Stimulated activated CD8-positive, alpha-beta memory T cell treated with anti-CD3 and anti-CD28 coated beads, Interleukin-12 subunit alpha, Interleukin-12 subunit beta, amount 100 ng/mL, for 24 hours (primary cell): ENCODE results near the gene C2orf69.

ENCODE experiments used
- DNase-seq: peaks from one replicate; pipeline ENCODE4 v3.0.0-alpha.2; 2020; ENCODE audit errors: extremely low read depth

C2orf69 gene

DNA sequence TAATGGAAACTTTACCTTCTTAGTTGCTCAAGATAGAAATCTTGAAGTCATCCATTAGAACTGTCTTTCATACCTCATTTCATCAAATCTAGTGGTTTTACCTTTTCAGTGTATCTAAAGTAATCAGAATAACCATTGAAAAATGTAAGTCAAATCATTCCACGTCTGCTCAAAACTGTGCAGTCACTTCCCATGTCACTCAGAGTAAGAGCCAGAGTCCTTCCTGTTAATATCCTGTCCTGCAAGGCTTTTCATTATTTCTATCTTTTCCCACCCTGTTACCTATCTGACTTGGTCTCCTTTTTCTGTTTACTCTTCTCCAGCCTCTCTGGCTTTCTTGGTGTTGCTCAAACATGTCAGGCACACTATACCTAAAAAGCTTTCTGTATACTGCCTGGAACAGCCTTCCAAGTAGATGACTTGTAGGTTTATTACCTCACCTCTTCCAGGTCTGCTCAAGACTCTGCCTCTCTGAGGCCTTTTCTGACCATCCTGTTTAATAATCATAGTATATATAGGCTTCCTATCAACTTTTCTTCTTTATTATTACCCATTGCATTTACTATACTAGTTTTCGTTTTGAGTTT, 3.4 kb downstream of the C2orf69 start:
- no peak for DNase-seq

DNA sequence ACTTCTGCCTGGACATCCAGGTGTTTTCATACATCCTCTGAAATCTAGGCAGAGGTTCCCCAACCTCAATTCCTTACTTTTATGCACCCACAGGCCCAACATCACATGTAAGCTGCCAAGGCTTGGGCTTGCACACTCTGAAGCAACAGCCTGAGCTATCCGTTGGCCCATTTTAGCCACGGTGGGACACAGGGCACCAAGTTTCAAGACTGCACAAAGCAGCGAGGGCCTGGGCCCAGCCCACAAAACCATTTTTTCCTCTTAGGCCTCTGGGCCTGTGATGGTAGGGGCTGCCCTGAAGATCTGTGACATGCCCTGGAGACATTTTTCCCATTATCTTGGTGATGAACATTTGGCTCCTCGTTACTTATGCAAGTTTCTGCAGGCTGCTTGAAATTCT, 5.9 kb downstream of the C2orf69 start:
- DNase-seq: no peak

DNA sequence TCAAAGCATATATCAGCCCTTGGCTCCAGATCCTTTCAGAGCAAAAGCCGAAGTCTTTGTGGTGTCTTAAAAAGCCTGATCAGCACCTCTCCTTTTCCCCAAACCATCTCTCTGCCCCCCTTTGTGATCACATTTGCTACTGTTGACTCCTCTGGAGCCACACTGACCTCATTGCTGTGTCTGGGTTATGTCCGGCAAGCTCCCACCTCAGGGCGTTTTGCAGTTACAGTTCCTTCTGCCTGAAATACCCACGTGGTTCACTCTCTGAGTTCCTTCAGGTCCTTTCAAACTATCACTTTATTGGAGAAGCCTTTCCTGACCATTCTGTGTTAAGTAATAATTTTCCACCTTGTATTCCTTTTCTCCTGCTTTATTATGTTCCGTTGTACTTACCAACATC, 11.8 kb downstream of the C2orf69 start:
- DNase-seq: no peak

DNA sequence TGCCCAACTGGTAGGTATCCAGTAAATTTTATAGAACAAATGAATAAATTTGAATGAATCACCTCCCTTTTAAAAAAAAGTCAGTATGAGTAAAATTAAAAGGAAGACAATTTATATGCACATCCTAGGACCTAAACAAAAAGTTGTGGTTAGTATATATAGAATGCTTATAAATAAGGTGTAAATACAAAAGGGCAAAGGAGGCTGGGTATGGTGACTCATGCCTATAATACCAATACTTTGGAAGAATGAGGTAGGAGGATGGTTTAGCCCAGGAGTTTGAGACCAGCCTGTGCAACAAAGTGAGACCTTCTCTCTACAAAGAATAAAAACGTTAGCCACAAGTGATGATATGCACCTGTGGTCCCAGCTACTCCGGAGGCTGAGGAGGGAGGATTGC, 12.8 kb downstream of the C2orf69 start:
- DNase-seq: no peak

DNA sequence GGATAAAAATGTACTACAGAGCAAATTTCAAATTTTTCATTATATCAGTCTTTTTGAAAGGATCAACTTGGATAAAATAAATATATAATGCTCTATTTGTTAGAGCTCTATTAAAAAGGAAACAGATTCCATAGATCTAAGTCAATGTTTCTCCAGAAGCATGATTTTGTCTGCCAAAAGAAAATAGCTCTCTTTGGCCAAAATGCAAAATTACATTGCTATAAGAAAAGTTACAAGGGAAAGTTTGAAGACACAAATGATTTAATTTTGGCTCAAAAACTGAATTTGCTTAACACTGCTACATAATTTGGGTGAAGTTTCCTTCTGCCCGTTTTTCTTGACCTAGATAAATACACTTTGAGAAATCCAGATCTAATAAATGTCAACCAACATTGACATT, 15.7 kb downstream of the C2orf69 start:
- no peak for DNase-seq

DNA sequence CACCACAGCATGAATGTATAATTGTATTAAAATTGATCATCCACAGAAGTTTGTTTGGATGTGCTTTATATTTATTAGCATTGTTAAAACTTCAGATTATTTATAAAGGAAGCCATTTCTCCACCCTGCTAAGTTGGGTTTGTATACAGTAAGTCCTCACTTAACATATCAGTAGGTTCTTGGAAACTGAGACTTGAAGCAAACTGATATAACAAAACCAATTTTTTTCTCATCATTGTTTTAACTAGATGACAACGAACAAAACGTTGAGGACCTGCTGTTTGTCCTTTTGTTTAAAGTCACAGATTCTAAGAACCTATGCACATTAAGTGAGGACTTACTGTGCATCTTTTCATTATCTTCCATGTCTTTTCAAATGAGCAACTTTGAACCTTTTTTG, 17.1 kb downstream of the C2orf69 start:
- no peak for DNase-seq

DNA sequence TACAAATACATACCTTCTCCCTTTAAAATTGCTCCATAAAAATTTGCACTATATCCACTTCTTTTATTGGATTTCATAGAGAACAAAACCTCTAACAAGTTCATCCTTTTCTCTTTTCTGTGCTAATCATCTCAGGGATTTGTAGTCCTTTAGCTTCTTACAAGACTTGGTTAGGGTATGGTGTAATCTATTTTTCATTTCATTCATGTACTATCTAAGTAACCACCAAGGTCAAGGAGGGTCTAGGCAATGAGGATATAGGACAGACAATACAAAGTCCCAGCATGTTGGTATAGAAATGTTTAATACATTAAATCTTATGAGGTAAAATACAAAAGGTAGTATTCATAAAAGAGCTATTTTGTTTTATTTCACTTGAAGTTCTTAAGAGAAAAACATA, 17.5 kb downstream of the C2orf69 start:
- no peak for DNase-seq

DNA sequence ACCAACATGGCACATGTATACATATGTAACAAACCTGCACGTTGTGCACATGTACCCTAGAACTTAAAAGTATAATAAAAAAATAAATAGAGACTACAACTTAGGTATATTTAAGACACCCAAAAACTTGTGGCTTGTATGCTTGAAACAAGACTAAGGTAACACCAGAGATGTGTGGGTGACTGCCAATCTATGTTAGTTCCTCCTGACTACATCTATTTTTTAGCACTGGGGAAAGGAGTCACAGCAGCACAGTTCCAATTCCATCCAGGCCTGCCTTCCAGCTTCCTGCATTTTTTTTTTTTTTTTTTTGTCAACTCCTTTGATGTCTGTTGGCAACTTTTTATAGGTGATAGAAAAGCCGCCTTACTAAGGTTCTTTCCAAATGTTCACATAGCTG, 18.2 kb downstream of the C2orf69 start:
- no peak for DNase-seq

DNA sequence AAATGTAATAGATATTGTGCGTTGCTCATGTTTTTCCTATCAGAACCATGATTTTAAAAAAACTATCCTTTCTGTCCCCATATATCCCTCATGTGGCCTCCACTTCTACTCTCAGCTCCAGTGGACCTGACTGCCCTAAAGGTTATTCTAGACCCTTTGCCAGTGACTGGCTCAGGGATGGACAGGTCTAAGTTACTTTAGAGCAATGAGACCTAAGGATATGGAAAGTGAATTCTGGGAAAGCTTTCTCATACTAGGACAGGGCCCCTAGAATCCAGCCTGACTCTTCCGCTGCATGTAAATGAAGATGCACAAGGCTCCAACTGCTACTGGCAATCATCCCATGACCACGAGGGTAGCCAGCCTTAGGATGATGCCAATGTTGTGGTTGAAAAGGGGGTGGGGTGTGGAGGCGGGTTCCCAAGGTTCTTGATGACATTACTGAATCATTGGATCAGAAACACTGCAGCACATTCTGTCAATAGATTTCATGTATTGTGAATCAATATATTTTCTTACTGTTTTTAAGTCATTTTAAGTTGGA, 21.3 kb downstream of the C2orf69 start:
- no peak for DNase-seq

DNA sequence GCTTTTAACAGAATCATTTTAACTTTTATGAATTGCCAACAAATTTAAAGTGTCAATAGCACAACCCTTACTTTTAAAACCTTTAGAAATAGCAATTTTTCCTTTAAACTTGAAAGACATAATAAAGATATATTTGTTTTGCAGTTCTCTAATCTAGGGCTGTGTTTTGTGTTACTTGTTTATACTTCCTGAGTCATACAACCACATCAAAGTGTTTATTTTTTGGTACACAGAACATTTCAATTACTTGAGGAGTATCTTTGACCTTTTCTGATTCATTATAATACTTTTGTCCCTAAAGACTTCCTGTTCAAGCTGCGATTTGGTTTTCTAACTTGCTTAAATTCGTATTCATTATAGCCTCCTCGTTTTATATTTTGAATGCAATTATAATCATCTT, 22.4 kb downstream of the C2orf69 start:
- DNase-seq: no peak

DNA sequence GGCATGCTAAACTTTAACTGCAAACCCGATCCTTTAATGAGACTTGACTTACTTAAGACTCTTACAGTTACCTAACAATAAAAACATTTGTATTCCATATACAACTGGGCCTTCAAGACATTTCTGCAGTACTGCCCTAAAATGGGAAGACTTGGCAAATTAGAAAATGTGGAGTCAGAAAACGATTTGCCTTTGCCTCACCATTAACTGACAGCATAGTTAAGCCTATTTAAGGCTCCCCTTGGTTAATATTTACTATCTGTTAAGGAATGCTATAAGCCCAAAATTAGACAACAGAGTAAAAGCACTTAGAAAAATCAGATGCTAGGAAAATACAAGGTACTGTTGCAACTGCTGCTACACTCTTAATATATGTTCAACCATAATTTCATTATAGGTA, 25.5 kb downstream of the C2orf69 start:
- no peak for DNase-seq

DNA sequence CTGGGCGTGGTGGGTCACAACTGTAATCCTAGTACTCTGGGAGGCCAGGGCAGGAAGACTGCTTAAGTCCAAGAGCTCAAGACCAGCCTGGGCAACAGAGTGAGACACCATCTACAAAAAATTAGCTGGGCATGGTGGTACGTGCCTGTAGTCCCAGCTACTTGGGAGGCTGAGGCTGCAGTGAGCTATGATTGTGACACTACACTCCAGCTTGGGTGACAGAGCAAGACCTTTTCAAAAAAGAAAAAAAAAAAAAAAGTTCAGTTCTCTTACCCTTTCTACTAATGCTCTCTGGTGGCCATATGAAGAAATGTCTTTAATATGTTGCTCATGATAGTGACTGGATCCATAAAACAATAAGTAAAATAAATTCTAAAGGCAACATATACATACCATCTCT, 29.3 kb downstream of the C2orf69 start:
- DNase-seq: no peak

DNA sequence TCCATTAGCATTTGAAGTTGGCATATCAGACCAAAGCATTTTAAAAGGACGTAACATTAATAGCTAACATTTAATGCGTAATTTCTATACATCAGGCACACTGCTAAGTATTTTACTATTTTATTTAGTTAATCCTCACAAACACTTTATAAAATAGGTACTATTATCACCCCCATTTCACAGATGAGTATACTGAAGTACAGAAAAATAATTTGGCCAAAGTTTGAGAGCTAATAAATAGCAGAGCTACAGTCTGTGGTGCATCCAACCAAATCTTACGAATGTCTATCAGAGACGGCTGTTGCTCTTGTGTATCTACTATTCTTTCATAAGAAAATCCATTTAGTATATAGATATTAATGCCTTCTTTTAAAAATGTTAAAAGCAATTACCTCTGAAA, 32.3 kb downstream of the C2orf69 start:
- DNase-seq: no peak

DNA sequence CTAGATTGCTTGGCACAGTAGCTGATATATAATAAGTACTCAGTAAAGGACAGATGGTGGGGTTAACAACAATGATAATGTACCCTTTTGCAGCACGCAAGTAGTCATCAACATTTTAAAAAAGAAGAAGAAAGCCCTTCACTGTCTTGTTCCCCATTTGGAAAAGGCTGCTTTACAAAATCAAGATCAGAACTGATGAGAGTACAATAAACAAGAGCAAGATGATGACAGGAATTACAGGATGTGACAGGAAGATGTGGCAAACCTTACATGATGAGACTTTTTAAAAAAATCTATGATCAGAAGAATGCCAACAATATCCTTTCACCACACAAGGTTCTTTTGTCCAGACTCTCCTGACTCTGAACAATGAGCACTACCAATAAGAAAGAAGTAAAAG, 35.1 kb downstream of the C2orf69 start:
- DNase-seq: no peak

DNA sequence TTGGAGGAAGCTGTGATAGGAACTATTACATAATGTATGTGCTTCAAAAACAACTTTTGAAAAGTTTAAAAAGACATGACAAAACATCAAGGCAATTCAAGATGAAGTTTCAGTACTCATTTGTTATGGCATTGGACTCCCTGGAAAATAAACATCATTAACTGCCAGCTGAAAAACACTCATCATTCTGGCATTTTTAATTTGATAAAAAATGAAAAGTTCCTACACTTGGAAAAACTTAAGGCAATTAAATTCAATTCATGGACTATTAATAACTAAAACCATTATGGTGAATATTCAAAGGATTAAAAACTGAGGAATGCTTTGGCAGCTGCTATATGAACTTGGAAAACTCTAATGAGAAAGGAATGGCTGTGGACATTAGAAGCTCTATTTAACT, 35.7 kb downstream of the C2orf69 start:
- DNase-seq: no peak

DNA sequence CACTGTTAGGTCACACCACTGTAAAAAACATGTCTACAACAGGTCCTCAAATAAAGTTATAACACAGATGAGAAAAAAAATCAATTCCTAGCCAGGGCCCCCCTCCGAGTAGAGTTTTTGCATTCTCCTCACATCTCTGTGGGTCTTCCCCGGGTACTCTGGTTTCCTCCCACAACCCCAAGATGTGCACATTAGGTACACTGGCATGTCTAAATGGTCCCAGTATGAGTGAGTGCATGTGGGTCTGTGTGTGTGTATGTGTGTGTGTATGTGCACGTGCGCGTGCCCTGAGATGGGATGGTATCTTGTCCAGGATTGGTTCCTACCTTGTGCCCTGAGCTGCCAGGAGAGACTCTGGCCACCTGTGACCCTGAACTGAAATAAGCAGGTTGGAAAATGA, 39.3 kb downstream of the C2orf69 start:
- DNase-seq: no peak

DNA sequence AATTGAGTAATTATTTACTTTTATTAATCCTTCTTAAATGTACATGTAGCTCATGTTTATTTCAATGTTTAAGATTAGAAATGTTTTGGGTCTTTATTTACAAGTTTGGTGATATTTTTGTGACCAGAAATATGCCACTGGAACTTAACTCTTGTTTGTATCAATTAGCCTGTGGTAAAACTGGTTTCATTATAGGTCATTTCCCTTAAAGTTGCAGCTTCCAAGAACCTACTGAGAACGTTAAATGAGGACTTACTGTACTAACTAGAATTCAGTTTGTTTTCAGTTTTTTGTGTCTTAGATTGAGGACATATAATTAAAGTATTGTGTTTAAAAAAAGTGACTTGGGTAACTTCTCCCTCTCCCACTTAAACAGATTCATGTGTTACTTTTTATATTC, 39.9 kb downstream of the C2orf69 start:
- DNase-seq: no peak

DNA sequence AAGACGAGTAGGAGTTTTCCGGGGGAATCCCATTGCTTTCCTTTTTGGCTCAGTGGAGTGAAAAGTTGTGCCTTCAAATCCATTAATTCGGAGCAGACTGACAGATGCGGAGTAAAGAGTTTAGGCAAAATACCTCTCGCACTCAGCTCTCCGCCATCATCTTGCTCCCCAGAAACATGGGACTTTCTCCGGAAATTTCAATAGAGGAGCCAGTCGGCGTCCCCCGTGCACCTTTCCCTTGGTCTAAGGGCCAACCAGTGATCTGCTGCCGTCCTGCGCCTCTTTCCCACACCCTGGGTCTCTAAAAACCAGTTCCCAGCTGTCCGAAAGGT, 43.9 kb downstream of the C2orf69 start:
- DNase-seq: no peak

DNA sequence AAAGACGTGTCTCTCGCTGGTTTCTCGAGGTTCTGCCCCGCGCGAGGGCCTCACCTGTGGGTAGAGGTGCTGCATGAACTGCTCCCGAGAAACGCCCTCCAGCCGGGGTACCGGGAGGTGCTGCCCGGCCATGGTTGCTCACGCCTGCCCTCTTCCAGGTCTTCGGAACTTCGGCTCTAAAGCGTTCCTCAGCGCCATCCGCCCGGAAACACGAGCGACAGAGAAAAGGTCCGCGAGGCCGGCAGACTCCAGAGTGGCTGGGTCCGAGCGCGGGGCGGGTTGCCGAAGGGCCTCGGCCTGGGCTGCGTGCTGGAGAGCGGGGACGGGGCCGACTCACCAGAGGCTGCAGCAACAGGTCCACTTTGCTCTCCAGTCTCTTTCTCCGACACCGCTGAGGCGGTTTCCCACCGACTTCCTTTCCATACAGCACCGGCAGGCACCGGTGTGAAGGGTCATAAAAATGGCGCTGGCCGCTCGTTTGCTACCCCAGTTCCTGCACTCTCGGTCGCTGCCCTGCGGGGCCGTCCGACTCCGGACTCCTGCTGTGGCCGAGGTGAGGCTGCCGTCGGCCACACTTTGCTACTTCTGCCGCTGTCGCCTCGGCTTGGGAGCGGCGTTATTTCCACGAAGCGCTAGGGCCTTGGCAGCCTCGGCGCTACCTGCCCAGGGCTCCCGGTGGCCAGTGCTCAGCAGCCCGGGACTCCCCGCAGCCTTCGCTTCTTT, 44.4 kb downstream of the C2orf69 start, which contains the start of the genes MAIP1 and TYW5:
MAIP1 (plus strand) TSS at position 244 of the 723 bp plus-strand sequence; CDS start at position 461, 217 bp downstream.
TYW5 (minus strand) TSS at position 153 of the 723 bp plus-strand sequence; CDS start at position 132, 21 bp downstream.
- peak; percentile 45 for DNase-seq

DNA sequence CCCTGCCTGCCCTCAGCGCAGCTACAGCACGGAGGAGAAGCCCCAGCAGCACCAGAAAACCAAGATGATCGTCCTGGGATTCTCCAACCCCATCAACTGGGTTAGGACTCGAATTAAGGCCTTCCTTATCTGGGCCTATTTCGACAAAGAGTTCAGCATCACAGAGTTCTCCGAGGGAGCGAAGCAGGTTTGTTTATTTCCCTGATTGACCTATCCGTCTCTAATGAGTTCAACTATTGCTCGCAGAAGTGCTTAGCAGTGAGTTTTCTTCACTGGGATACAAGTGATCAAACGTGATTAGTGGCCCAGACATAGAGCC, 44.9 kb downstream of the C2orf69 start:
- DNase-seq: no peak

DNA sequence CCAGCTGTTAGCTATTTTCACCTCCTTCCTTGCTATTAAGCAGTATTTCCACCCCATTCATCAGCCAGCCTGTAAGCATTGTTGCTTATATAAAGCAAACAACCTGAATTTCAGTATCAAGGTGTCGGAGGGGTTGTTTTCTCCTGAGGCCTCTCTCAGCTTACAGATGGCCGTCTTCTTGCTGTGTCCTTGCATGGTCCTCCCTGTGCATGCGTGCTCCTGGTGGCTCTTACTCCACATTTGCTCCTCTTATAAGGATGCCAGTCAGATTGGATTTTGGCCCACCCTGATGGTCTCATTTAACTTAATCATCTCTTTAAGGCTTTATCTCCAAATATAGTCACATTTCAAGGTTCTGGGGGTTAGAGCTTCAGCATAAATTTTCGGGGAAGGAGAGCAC, 46.9 kb downstream of the C2orf69 start:
- no peak for DNase-seq

DNA sequence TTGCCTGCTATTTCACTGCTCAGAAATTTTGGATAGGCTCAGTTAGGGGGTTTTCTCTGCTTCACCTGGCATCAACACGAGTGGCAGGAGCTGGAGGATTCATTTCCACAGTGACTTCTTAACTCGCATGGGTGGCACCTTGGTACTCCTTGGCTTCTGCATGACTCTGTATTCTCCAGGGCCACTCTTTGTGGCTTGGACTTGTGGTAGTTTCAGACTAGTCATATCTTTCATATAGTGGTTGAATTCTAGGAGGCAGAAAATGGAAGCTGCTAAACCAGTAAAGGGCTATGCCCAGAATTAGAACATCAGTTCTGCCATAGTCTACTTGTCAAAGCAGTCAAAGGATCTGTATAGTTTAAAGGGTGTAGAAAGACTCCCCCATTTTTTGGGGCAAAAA, 51.1 kb downstream of the C2orf69 start:
- DNase-seq: no peak

DNA sequence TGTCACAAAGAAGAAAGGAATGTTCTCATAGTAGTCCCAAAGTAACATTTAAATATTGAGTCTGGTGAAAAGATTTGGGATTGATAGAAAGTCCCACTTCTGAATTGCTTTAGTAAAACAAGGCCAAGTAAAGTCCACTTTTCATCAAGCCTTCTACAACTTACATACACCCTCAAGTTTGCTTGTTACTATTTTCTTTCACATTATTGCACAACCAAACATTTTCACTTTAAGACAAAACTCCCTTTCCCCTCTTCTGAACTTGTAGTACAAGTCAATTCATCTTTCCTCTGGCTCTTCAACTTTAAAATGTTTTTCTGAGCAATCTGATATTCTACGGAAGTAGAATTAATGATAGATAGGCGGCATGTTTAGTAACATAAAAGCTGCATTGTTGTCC, 55.3 kb downstream of the C2orf69 start:
- no peak for DNase-seq

DNA sequence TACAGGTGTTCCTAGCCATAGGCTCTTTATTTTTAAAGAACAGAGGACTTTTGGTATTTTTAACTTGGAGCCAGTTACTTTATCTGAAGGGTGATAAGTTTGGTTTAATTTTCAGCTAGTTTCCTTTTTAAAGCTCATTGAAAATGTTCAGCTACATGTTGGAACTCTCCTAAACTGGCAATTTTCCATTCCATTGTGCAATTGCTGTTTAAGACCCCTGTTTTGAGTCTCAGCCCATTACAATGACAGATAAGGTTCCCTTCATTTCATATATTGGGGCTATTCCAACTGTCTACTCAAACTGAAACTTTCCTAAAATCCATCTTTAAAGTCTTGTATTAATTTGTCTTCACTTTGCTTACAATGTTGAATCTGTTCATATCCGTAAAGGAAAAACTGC, 55.9 kb downstream of the C2orf69 start:
- DNase-seq: no peak
